Effector memory CD8-positive, alpha-beta T cell (primary cell): ENCODE measurements around the gene EXOSC7.

Experiments used
- ATAC-seq: fragments of 150-1000 bp; cut with Tn5 transposase; replicated peaks from 2 replicates; pipeline ENCODE4 v1.10.0; 2021; ENCODE audit warnings: mild to moderate bottlenecking, moderate library complexity
- DNase-seq, 3 experiments: peaks; one replicate each; pipeline ENCODE4 v3.0.0; 2021
- H3K27ac Mint-ChIP-seq, 2 donors: one replicate each; pipeline ENCODE4 v1.8.0; 2022; ENCODE audit warnings: mild to moderate bottlenecking in 2 of 2, mixed read lengths in 2 of 2, moderate library complexity in 2 of 2
- H3K27me3 Mint-ChIP-seq, 2 donors: one replicate each; pipeline ENCODE4 v1.8.0; 2022; ENCODE audit warnings: mixed read lengths in 2 of 2
- H3K36me3 Mint-ChIP-seq: one replicate; pipeline ENCODE4 v1.8.0; 2022; ENCODE audit warnings: mild to moderate bottlenecking, moderate library complexity, mixed read lengths; ENCODE audit not compliant: insufficient read depth
- H3K4me1 Mint-ChIP-seq, 2 donors: one replicate each; pipeline ENCODE4 v1.8.0; 2022; ENCODE audit warnings: low read depth in 2 of 2, mixed read lengths in 2 of 2
- H3K4me3 Mint-ChIP-seq, 2 donors: one replicate each; pipeline ENCODE4 v1.8.0; 2022; ENCODE audit warnings: mild to moderate bottlenecking in 2 of 2, mixed read lengths in 2 of 2, moderate library complexity in 2 of 2
- H3K9me3 Mint-ChIP-seq, 2 donors: one replicate each; pipeline ENCODE4 v1.8.0; 2022; ENCODE audit warnings: mixed read lengths in 2 of 2

EXOSC7 gene

GRCh38 chr3:45026957-45027356, 50.9 kb downstream of the EXOSC7 start:
- Mint-ChIP-seq H3K4me1 (no peaks in the 10 kb centered on the region), H3K36me3 (no peaks in the 10 kb centered on the region), H3K27ac (no peak overlapping the region), H3K4me3 (no peak overlapping the region), H3K27me3 (peaks cover 35 to 51% of the 10 kb centered on the region in 2 donors), H3K9me3 (no peaks in the 10 kb centered on the region)
- DNase-seq (no peak), ATAC-seq (no peak)

GRCh38 chr3:45027441-45027840, 51.4 kb downstream of the EXOSC7 start:
- Mint-ChIP-seq H3K4me1 (no peaks in the 10 kb centered on the region), H3K9me3 (no peaks in the 10 kb centered on the region), H3K36me3 (no peaks in the 10 kb centered on the region), H3K27me3 (peaks cover 40 to 56% of the 10 kb centered on the region in 2 donors), H3K4me3 (no peak overlapping the region), H3K27ac (no peak overlapping the region)
- DNase-seq (no peak), ATAC-seq (no peak)

GRCh38 chr3:45029216-45029615, 53.2 kb downstream of the EXOSC7 start:
- Mint-ChIP-seq H3K9me3 (no peaks in the 10 kb centered on the region), H3K27me3 (peaks cover 54 to 73% of the 10 kb centered on the region in 2 donors), H3K4me1 (no peaks in the 10 kb centered on the region), H3K27ac (no peak overlapping the region), H3K4me3 (no peak overlapping the region), H3K36me3 (no peaks in the 10 kb centered on the region)
- DNase-seq (no peak), ATAC-seq (no peak)

GRCh38 chr3:45029661-45030060, 53.6 kb downstream of the EXOSC7 start:
- no peak for DNase-seq
- Mint-ChIP-seq H3K27ac (no peak overlapping the region), H3K36me3 (no peaks in the 10 kb centered on the region), H3K4me3 (no peak overlapping the region), H3K4me1 (peaks cover 2% of the 10 kb centered on the region in 2 donors), H3K9me3 (no peaks in the 10 kb centered on the region), H3K27me3 (peaks cover 57 to 78% of the 10 kb centered on the region in 2 donors)
- no peak for ATAC-seq

- DNase-seq (no peak), ATAC-seq (no peak)
- Mint-ChIP-seq H3K27ac (no peak overlapping the region), H3K4me3 (no peak overlapping the region), H3K9me3 (no peaks in the 10 kb centered on the region), H3K27me3 (peaks cover 76 to 92% of the 10 kb centered on the region in 2 donors), H3K4me1 (peaks cover 8 to 17% of the 10 kb centered on the region in 2 donors), H3K36me3 (no peaks in the 10 kb centered on the region)
These were observed 55.5 kb downstream of the EXOSC7 start for GRCh38 chr3:45031531-45031930.

- H3K36me3 Mint-ChIP-seq, result no peaks in the 10 kb centered on the region
- DNase-seq (no peak), ATAC-seq (no peak)
- peaks cover 8 to 17% of the 10 kb centered on the region in 2 donors for H3K4me1 Mint-ChIP-seq
- H3K4me3 Mint-ChIP-seq, result no peak overlapping the region
- H3K27me3 Mint-ChIP-seq, result peaks cover 76 to 92% of the 10 kb centered on the region in 2 donors
- H3K9me3 Mint-ChIP-seq, result no peaks in the 10 kb centered on the region
- no peak overlapping the region for H3K27ac Mint-ChIP-seq
These were observed 56.1 kb downstream of the EXOSC7 start for GRCh38 chr3:45032113-45032512.

GRCh38 chr3:45033791-45034190, 57.7 kb downstream of the EXOSC7 start:
- Mint-ChIP-seq H3K36me3 (no peaks in the 10 kb centered on the region), H3K9me3 (no peaks in the 10 kb centered on the region), H3K27me3 (peaks cover 72 to 90% of the 10 kb centered on the region in 2 donors), H3K4me1 (peaks cover 12 to 21% of the 10 kb centered on the region in 2 donors), H3K4me3 (no peak overlapping the region), H3K27ac (no peak overlapping the region)
- ATAC-seq (no peak), DNase-seq (no peak)

- Mint-ChIP-seq H3K4me3 (peak overlapping the region; percentile 44 to 56), H3K27ac (peak overlapping the region in 1 of 2 donors; percentile 23), H3K9me3 (no peaks in the 10 kb centered on the region), H3K27me3 (peaks cover 67 to 81% of the 10 kb centered on the region in 2 donors), H3K36me3 (no peaks in the 10 kb centered on the region), H3K4me1 (peaks cover 12 to 21% of the 10 kb centered on the region in 2 donors)
- ATAC-seq, result no peak
- DNase-seq, result no peak
These were observed 58.7 kb downstream of the EXOSC7 start for GRCh38 chr3:45034612-45035252.

- no peaks in the 10 kb centered on the region for H3K36me3 Mint-ChIP-seq
- H3K27ac Mint-ChIP-seq, result no peak overlapping the region
- H3K4me3 Mint-ChIP-seq, result peak overlapping the region; percentile 44 to 56
- H3K9me3 Mint-ChIP-seq, result no peaks in the 10 kb centered on the region
- H3K27me3 Mint-ChIP-seq, result peaks cover 61 to 71% of the 10 kb centered on the region in 2 donors
- peaks cover 12 to 21% of the 10 kb centered on the region in 2 donors for H3K4me1 Mint-ChIP-seq
- no peak for ATAC-seq
- DNase-seq, result no peak
These were observed 59.6 kb downstream of the EXOSC7 start for GRCh38 chr3:45035441-45036301.

GRCh38 chr3:45037720-45038455, 61.8 kb downstream of the EXOSC7 start:
- Mint-ChIP-seq H3K4me1 (peaks cover 12 to 21% of the 10 kb centered on the region in 2 donors), H3K36me3 (no peaks in the 10 kb centered on the region), H3K27ac (no peak overlapping the region), H3K4me3 (peak overlapping the region in 1 of 2 donors; percentile 77), H3K9me3 (no peaks in the 10 kb centered on the region), H3K27me3 (peaks cover 40 to 49% of the 10 kb centered on the region in 2 donors)
- ATAC-seq (peak; percentile 94), DNase-seq (peak; percentile 87 to 92 (median 89))

- Mint-ChIP-seq H3K9me3 (no peaks in the 10 kb centered on the region), H3K4me1 (peaks cover 4% of the 10 kb centered on the region in 2 donors), H3K27me3 (peaks cover 6 to 20% of the 10 kb centered on the region in 2 donors), H3K36me3 (no peaks in the 10 kb centered on the region), H3K4me3 (no peak overlapping the region), H3K27ac (no peak overlapping the region)
- ATAC-seq, result no peak
- DNase-seq, result no peak
These were observed 65.6 kb downstream of the EXOSC7 start for GRCh38 chr3:45041666-45042065.

GRCh38 chr3:45042162-45042561, 66.1 kb downstream of the EXOSC7 start:
- Mint-ChIP-seq H3K9me3 (no peaks in the 10 kb centered on the region), H3K27ac (no peak overlapping the region), H3K36me3 (no peaks in the 10 kb centered on the region), H3K4me3 (no peak overlapping the region), H3K27me3 (peaks cover 5 to 17% of the 10 kb centered on the region in 2 donors), H3K4me1 (peaks cover 4% of the 10 kb centered on the region in 2 donors)
- DNase-seq (no peak), ATAC-seq (no peak)

GRCh38 chr3:45043728-45044299, 67.8 kb downstream of the EXOSC7 start:
- Mint-ChIP-seq H3K4me3 (no peak overlapping the region), H3K36me3 (no peaks in the 10 kb centered on the region), H3K9me3 (no peaks in the 10 kb centered on the region), H3K4me1 (no peaks in the 10 kb centered on the region), H3K27me3 (peaks cover 14 to 26% of the 10 kb centered on the region in 2 donors), H3K27ac (no peak overlapping the region)
- ATAC-seq (no peak), DNase-seq (no peak)
